DMS79 treated with DMSO at 0.1 percent for 48 hours (cell line): ENCODE results near the gene TMEM270.

Source experiments
- DNase-seq: peaks from one replicate; lab custom pipeline; 2025; lab: John Stamatoyannopoulos, UW

TMEM270 gene

GRCh38 chr7:73888959-73889358 is 28.0 kb downstream of the TMEM270 start:
- no peak for DNase-seq

DNA sequence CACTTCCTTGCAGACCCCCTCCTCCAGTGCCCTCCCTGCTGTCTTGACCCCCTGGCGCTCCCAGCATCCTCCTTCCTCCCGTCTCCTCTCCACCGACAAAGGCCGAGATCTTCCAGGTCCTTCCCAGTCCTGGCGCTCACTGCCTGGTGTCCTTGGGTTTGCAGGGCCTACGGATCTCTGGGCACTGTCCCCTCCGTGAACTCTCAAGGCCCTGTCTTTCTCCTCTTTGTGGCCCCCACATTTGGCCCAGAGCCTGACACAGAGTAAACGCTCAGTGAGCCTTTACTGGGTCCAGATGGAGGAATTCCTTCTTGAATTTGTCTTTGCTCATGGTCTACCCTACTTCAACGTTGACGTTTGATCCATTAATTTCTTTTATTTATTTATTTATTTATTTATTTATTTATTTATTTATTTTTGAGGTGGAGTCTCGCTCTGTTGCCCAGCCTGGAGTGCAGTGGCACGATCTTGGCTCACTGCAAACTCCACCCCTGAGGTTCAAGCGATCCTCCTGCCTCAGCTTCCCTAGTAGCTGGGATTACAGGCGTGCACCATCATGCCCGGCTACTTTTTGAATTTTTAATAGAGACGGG is 29.7 kb downstream of the TMEM270 start:
- no peak for DNase-seq

GRCh38 chr7:73891178-73891885 is 30.4 kb downstream of the TMEM270 start:
- no peak for DNase-seq

DNA sequence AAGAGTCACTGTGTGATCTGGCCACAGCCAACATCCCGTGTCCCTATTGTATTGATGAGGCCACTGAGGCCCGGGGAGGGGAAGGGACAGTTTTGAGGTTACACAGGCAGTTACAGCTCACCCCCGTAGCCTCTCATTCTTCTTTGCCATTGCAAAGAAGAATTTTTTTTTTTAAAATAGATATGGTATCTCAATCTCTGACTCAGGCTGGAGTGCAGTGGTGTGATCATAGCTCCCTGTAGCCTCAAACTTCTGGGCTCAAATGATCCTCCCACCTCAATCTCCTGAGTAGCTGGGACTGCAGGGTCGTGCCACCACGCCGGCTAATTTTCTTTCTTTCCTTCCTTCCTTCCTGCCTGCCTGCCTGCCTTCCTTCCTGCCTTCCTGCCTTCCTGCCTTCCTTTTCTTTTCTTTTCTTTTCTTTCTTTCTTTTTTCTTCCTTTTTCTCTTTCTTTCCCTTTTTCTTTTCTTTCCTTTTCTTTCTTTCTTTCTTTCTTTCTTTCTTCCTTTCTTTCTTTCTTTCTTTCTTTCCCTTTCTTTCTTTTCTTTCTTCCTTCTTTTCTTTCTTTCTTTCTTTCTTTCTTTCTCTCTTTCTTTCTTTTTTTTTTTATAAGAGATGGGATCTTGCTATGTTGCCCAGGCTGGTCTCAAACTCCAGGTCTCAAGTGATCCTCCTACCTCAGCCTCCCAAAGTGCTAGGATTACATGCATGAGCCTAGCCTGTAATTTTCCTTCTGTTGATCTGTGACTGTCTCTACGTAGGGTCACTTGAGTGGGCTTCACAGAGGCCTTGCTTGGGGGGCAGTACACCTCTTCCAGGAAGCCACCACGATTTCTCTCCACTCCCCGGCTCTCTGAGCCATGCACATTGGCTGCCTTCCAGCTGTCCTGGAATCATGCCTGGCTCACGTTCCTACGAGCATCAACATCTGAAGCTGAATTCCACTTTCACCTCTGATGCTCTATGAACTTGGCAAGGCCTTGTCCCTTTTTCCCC is 31.3 kb downstream of the TMEM270 start:
- DNase-seq: no peak

DNA sequence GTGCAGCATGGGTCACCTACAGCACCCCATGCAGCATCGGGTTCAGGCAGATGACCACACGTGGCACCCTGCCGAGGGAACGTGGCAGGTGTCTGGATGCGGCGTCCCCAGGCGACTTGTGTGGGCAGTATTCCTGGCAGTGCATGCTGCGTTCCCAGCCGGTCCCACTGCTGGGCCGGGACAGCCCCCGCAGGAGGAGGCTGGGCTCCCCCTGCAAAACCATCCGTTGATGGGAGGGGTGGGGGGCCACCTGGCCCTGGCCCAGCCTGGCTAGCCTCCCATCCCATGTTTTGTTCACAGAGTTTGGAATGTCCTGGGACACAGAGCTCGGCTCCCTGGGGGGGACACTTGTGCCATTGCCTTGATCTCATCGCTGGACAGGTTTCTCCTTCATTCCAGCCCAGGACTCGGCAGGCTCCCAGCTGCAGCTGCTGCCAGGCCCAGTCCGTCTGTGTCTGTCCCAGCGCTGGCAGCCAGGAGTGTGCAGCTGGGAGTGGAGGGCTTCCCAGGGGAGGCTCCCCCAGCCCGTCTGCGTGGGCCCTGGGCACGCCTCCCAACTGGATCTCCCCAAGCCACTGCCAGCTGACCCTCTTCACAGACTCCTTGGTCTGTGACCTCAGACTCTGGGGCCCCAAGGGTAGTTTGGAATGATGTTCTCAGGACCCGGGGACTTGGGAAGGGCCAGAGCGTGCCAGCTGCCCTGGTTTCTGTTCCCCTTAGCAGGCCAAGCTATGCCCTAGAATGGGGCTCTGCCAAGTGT is 32.6 kb downstream of the TMEM270 start:
- DNase-seq: no peak

GRCh38 chr7:73894166-73894565 is 33.2 kb downstream of the TMEM270 start:
- no peak for DNase-seq

DNA sequence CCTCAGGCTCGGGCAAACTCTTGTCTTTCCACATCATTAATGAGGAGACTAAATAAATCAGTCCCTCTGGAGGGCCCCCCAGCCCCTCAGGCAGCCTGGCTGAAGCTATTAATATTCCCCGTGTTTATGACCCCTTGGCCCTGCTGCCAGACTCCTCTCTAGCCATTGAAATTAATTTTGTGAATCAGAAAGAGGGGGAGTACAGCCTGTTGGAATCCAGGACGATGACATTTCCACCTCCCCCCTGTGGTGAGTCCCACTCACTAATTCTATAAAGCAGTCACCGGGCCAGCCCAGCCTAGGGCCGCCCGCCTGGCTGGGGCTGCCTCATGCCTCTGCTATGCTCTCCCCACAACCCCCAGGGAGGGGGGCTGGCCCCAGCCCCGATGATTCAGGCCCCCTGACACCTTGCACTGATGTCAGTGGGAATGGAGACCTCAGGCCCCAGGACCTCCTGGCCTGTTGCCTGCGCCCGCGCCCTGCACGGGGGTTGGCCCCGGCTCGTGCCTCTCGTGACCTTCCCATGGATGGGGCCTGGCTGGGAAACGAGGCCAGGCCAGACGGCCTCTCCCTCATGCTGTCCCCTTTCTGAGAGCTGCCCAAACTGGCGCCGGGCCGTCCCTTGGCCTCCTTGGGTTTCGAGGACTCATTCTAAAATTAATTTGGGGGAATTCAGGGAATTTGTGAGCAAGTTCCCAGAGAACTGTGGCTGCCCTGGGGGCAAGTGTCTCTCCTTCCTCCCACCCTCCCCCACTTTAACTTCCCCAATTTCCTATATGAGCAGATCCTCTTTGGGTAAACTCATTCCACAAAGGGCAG is 34.0 kb downstream of the TMEM270 start:
- no peak for DNase-seq

GRCh38 chr7:73895626-73896025 is 34.7 kb downstream of the TMEM270 start:
- no peak for DNase-seq

DNA sequence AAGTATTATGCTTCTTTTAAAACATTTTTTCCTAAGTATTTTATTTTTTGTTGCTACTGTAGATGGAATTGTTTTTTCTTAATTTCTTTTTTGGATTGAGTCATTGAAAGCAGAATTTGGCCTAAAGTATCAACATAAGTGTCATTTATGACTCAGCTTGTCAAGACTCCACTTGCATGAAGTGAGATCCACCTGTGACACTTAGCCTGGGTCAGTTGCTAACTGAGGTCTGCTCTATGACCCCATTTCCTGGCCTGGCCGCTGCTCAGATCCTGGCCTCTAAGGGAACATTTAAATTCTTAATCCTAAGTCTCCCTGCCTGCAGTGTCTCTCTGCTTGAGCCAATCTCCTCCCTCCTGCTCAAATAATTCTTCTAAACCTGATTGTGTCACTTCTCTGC is 35.5 kb downstream of the TMEM270 start:
- no peak for DNase-seq

DNA sequence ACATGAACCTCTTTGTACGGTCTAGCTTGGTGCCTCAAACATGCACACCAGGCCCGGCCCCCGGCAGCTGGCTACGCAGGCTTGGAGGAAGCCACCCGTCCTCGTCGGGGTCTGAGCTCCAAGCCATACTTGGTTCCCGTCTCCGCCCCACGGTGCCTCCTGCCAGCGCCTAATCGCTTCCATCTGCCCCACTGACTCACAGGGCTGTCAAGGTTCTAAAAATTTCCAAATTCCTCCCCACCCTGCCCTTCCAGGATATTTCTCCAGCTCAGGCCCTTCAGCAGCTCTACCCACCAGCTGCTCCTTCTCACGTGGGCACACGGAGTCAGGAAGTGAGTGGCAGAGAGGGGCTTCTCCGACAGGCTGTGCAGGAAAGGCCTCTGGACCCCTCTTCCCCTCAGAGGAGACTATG is 38.8 kb downstream of the TMEM270 start:
- no peak for DNase-seq

GRCh38 chr7:73900286-73900685 is 39.3 kb downstream of the TMEM270 start:
- DNase-seq: no peak

GRCh38 chr7:73901231-73901822 is 40.4 kb downstream of the TMEM270 start:
- DNase-seq: no peak

DNA sequence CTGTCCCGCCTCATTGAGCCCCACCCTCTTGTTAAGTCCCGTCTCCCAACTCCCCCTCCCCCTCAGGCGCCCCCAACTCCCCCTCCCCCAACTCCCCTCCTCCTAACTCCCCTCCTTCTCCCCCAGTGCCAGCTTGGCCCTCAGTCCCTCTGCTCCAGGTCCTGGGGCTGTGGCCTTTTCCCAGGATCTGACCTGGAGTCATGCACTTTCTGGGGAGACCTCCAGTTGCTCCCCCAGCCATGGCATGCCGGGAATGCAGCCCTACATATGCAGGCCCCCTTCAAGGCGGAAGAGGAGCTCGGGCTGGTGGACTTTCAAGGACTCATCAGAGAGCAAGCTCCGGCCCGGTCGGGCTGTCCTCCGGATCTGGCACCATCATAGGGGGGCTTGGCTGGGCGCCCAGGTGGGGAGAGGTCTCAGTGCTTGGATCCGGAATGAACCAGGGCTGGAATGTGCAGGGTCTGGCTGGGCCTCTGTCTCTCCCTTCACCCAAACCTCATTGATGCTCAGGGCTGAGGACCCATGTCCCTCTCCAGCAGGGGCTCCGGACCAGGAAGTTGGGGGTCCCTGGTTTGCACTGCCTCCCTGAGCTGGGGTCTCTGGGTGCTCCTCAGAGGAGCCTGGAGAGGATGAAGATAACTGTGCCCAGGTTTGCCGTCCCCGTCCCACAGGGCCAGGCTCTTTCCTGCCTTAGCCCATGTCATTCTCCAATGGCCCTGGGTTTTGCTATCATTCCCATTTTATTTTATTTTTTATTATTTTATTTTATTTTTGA is 41.1 kb downstream of the TMEM270 start:
- no peak for DNase-seq

GRCh38 chr7:73903321-73904218 is 42.6 kb downstream of the TMEM270 start:
- no peak for DNase-seq

DNA sequence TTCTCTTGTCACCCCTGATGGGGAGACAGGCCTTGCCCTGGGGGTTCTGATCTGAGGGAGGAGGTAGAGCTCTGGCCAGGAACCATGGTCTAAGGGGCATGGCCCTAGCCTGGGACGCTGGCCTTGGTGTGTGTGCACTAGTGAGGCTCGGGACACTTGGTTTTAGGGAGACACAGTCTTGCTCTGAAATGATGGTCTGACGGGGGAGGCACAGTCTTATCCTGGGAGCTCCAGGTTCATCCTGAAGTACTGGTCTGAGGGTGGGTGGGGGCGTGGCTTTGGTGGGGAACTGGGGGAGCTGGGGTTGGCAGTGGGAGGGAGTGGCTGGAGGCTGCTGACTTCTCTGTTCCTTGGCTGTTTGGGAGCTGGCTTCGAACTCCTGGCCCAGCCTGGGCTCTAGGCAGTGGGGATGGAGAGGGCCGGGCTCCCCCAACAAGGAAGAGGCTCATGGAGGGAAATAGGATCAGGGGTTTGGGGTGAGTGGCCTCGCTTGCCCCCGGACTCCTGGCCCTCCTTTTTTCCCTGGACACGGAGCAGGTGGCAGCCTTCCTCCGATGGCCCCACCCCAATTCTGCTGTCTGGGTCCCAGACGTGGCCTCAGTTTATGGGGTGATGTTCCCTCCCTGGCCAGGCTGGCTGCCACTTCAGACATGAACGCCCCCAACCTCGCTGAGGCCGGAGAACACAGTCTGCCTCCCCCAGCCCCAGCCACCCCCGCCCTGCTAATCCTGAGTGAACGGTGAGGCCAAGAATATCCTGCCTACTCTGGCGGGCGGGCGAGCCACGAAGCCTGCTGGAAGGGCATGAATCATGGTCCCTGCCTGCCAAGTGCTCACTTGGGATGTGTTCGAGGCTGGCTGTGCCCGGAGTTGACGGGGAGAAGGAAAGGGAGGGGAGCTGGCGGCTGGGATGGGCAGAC is 43.5 kb downstream of the TMEM270 start:
- DNase-seq: no peak

DNA sequence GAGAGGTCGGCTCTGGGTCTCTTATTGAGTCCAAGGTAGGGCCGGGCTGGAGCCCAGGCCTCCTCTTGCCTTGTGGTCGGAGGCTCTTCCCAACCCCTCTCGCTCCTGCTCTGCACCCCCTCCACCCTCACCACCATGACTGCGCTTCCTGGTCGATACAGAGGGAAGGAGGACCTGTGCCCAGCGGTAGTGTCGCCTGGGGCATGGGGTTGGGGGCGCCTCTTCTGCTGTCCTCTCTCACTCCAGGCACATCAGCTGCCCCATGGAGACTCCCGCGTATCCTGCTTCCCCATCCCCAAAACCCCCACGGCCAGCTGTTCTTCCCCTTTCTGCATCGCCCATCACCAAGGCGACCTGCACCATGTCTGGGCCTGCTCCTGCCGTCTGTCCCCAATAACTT is 44.4 kb downstream of the TMEM270 start:
- no peak for DNase-seq

DNA sequence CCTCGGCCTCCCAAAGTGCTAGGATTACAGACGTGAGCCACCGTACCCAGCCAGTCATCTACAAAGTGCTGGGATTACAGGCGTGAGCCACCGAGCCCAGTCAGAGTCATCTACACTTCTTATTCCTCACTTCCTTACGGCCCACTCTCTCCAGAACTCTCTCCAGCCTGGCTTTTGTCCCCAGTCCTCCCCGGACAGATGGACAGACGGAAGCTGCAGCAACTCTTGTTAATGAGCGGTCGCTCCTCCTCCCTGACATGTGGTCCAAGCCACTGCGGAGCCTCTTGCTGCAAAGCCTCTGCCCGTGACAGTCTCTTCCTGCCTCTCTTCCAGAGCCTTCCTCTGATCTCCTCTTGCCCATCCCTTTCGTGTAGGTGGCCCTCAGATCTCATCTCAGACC is 45.9 kb downstream of the TMEM270 start:
- DNase-seq: no peak
